ENCODE measurements around the gene EDARADD. TPM values are rescaled to one million over a fixed set of nuclear protein-coding genes. Genes with fewer than 3 reads are reported as not detected.
"Not testable (repeated sequence)": the region's sequence is repeated elsewhere in the genome, so short reads cannot be mapped to it uniquely, and the experiment has no call there.

Gene EDARADD
- total and polyA plus RNA-seq, 11 donors: 0.35 to 2.9 (median 2.1) TPM

GRCh38 chr1:236460103-236460502 is 66.0 kb downstream of the EDARADD start:
- H3K36me3 ChIP-seq: no peaks in the 10 kb centered on the region
- no peak overlapping the region for H3K27ac ChIP-seq
- whole genome bisulfite sequencing, 4 donors: 82 to 96% (median 89%) methylated on average over 3 of the region's 3 CpGs
- H3K27me3 ChIP-seq: no peaks in the 10 kb centered on the region
- H3K4me1 ChIP-seq: no peaks in the 10 kb centered on the region
- H3K4me3 ChIP-seq: no peak overlapping the region
- H3K9me3 ChIP-seq: no peaks in the 10 kb centered on the region
- TF ChIP-seq CTCF (IDR thresholded peaks at IDR 0.05) (no peak), POLR2A (IDR thresholded peaks at IDR 0.05) (no peak)
- intact Hi-C loops (cut with DNase I): no loop called here
- ATAC-seq (no peak), DNase-seq (no peak)

GRCh38 chr1:236464197-236464596 is 70.1 kb downstream of the EDARADD start:
- ATAC-seq; H3K9me3 ChIP-seq; H3K27ac ChIP-seq; H3K4me1 ChIP-seq; H3K36me3 ChIP-seq; H3K27me3 ChIP-seq; DNase-seq; H3K4me3 ChIP-seq; intact Hi-C loops (cut with DNase I): not testable (repeated sequence)
- 95 to 98% (median 96%) methylated on average over 9 of the region's 9 CpGs for WGBS, 4 donors

- WGBS, 4 donors: 83 to 85% (median 84%) methylated on average over 9 of the region's 9 CpGs
- Histone ChIP-seq H3K4me3 (no peak overlapping the region), H3K4me1 (no peaks in the 10 kb centered on the region), H3K9me3 (no peaks in the 10 kb centered on the region), H3K27ac (no peak overlapping the region), H3K27me3 (no peaks in the 10 kb centered on the region), H3K36me3 (no peaks in the 10 kb centered on the region)
- ATAC-seq (no peak), DNase-seq (no peak)
- intact Hi-C loops (cut with DNase I): no loop called here
- no peak for TF ChIP-seq CTCF (IDR thresholded peaks at IDR 0.05)
- no peak for TF ChIP-seq POLR2A (IDR thresholded peaks at IDR 0.05)
These were observed 71.3 kb downstream of the EDARADD start for GRCh38 chr1:236465231-236465958.

GRCh38 chr1:236465959-236466303 is 71.8 kb downstream of the EDARADD start:
- TF ChIP-seq CTCF (IDR thresholded peaks at IDR 0.05) (no peak), POLR2A (IDR thresholded peaks at IDR 0.05) (no peak)
- ATAC-seq (no peak), DNase-seq (no peak)
- Histone ChIP-seq H3K4me3 (no peak overlapping the region), H3K36me3 (no peaks in the 10 kb centered on the region), H3K9me3 (no peaks in the 10 kb centered on the region), H3K4me1 (no peaks in the 10 kb centered on the region), H3K27ac (no peak overlapping the region), H3K27me3 (no peaks in the 10 kb centered on the region)
- WGBS, 4 donors: 82 to 93% (median 86%) methylated on average over 5 of the region's 5 CpGs
- intact Hi-C loops (cut with DNase I): no loop called here

- no peaks in the 10 kb centered on the region for H3K9me3 ChIP-seq
- ATAC-seq (no peak), DNase-seq (no peak)
- 78 to 83% (median 81%) methylated on average over 5 of the region's 5 CpGs for WGBS, 4 donors
- H3K27ac ChIP-seq: no peak overlapping the region
- no peak for TF ChIP-seq POLR2A (IDR thresholded peaks at IDR 0.05)
- TF ChIP-seq CTCF (IDR thresholded peaks at IDR 0.05): no peak
- no peaks in the 10 kb centered on the region for H3K36me3 ChIP-seq
- intact Hi-C loops (cut with DNase I): no loop called here
- no peaks in the 10 kb centered on the region for H3K27me3 ChIP-seq
- peaks cover 0 to 10% (median 1%) of the 10 kb centered on the region in 12 donors for H3K4me1 ChIP-seq
- H3K4me3 ChIP-seq: no peak overlapping the region
These were observed 73.2 kb downstream of the EDARADD start for GRCh38 chr1:236467327-236467641.
